Endothelial cell of umbilical vein (primary cell): Measurements from ENCODE around the gene NRCAM. TPM values are rescaled to one million over a fixed set of nuclear protein-coding genes. Genes with fewer than 3 reads are reported as not detected.
"Not testable (repeated sequence)": the region's sequence is repeated elsewhere in the genome, so short reads cannot be mapped to it uniquely, and the experiment has no call there.

ENCODE experiments used
- BruUV-seq: library from RNA; stranded (reverse); fragments of 400-500 nt; replicated peaks from 2 replicates; lab custom pipeline; 2021; lab: Mats Ljungman, UMichigan
- CTCF ChIA-PET: fragments of 300-600, 350-600 bp; sonication (Branson Sonifier 250); formaldehyde crosslinking; loops from one replicate; lab custom pipeline; 2021; ENCODE audit warnings: antibody characterized with exemption, inconsistent platforms; lab: Charles Lee
- POLR2A ChIA-PET: fragments of 300-600, 350-600 bp; sonication (Branson Sonifier 250); formaldehyde crosslinking; loops from one replicate; lab custom pipeline; 2021; ENCODE audit warnings: antibody characterized with exemption, inconsistent platforms; lab: Charles Lee
- DNase-seq: peaks from one replicate; pipeline ENCODE4 v3.0.0-alpha.2; 2011; ENCODE audit warnings: low read depth, low spot score
- FAIRE-seq: peaks from 2 replicates; lab custom pipeline; 2011; peaks lifted over from hg19 to GRCh38; lab: Jason Lieb, UNC
- H2AFZ ChIP-seq: 2 replicates; pipeline ENCODE4 v1.6.0; 2012; ENCODE audit warnings: low read depth, low read length, control low read depth, inconsistent platforms
- H3K27ac ChIP-seq: 2 replicates; pipeline ENCODE4 v1.5.1; 2011; ENCODE audit warnings: low read depth, mild to moderate bottlenecking, control low read depth, low read length, moderate library complexity; ENCODE audit not compliant: insufficient read depth
- H3K27me3 ChIP-seq, 2 experiments: 2 replicates each; pipeline versions ENCODE4 v1.6.0 to v1.6.1; 2011; ENCODE audit warnings: low read length in 2 of 2, mixed read lengths in 1 of 2; ENCODE audit not compliant: control insufficient read depth in 2 of 2, insufficient read depth in 2 of 2
- H3K36me3 ChIP-seq, 2 experiments: 2 replicates in 1 of 2; 3 replicates in 1 of 2; pipeline ENCODE4 v1.5.1; 2011; ENCODE audit warnings: low read length in 2 of 2, mild to moderate bottlenecking in 1 of 2, moderate library complexity in 1 of 2; ENCODE audit not compliant: control insufficient read depth in 2 of 2, insufficient read depth in 2 of 2; ENCODE audit errors: extremely low read depth in 1 of 2
- H3K4me1 ChIP-seq: 3 replicates; pipeline ENCODE4 v1.5.1; 2011; ENCODE audit warnings: mild to moderate bottlenecking, low read length; ENCODE audit not compliant: control insufficient read depth, insufficient read depth; ENCODE audit errors: extremely low read depth
- H3K4me2 ChIP-seq: 2 replicates; pipeline ENCODE4 v1.6.1; 2011; ENCODE audit warnings: low read length, control low read depth, mixed read lengths; ENCODE audit not compliant: insufficient read depth
- H3K4me3 ChIP-seq, 3 experiments: fragments of 200-600 bp in 1 of 3; sonication (generic), shearing (Covaris generic) in 1 of 3; replicated peaks in 1 of 3; 2 replicates each; pipeline ENCODE4 v1.5.1; 2011 to 2016; ENCODE audit warnings: control low read depth in 3 of 3, low read length in 3 of 3, mild to moderate bottlenecking in 2 of 3, inconsistent platforms in 1 of 3, low read depth in 1 of 3, moderate library complexity in 1 of 3; ENCODE audit not compliant: insufficient read depth in 1 of 3
- H3K79me2 ChIP-seq: 2 replicates; pipeline ENCODE4 v1.6.0; 2012; ENCODE audit warnings: low read length, inconsistent platforms; ENCODE audit not compliant: control insufficient read depth, insufficient read depth
- H3K9ac ChIP-seq: replicated peaks from 2 replicates; pipeline ENCODE3; 2011; ENCODE audit warnings: low read length, control low read depth; ENCODE audit not compliant: insufficient read depth; ENCODE audit errors: extremely low read depth
- H3K9me1 ChIP-seq: replicated peaks from 3 replicates; pipeline ENCODE4 v1.6.0; 2011; ENCODE audit warnings: mild to moderate bottlenecking, low read length; ENCODE audit not compliant: control insufficient read depth, insufficient read depth; ENCODE audit errors: extremely low read depth
- H3K9me3 ChIP-seq: replicated peaks from 2 replicates; pipeline ENCODE4 v1.5.1; 2012; ENCODE audit warnings: low read length, inconsistent platforms; ENCODE audit not compliant: control insufficient read depth, insufficient read depth
- H4K20me1 ChIP-seq: replicated peaks from 2 replicates; pipeline ENCODE3; 2011; ENCODE audit warnings: mild to moderate bottlenecking, low read length; ENCODE audit not compliant: control insufficient read depth, insufficient read depth; ENCODE audit errors: extremely low read depth
- EZH2 ChIP-seq: IDR thresholded peaks from 2 replicates; pipeline ENCODE4 v1.6.1; 2012; ENCODE audit warnings: borderline replicate concordance, low read depth, mild to moderate bottlenecking, moderate library complexity, low read length, inconsistent platforms; ENCODE audit not compliant: severe bottlenecking
- FOS ChIP-seq: IDR thresholded peaks from 2 replicates; pipeline ENCODE4 v1.6.1; 2011; ENCODE audit warnings: mild to moderate bottlenecking, low read length, moderate library complexity, borderline replicate concordance; ENCODE audit not compliant: insufficient read depth
- GATA2 ChIP-seq: IDR thresholded peaks from 2 replicates; pipeline ENCODE4 v1.7.0; 2011; ENCODE audit warnings: low read depth, mild to moderate bottlenecking, moderate library complexity, mixed read lengths, low read length; ENCODE audit not compliant: insufficient read length, insufficient read depth
- JUN ChIP-seq: IDR thresholded peaks from 2 replicates; pipeline ENCODE4 v1.6.1; 2011; ENCODE audit warnings: borderline replicate concordance, low read depth; ENCODE audit not compliant: insufficient read length, insufficient read depth
- MYC ChIP-seq: IDR thresholded peaks from one replicate; pipeline ENCODE4 v1.6.1; 2011; ENCODE audit warnings: mild to moderate bottlenecking, low read depth, low read length
- POLR2A ChIP-seq: IDR thresholded peaks from 2 replicates; pipeline ENCODE4 v1.6.1; 2012; ENCODE audit warnings: low read depth, mild to moderate bottlenecking, control low read depth, low read length
- POLR2AphosphoS5 ChIP-seq: IDR thresholded peaks from 2 replicates; pipeline ENCODE4 v1.6.1; 2012; ENCODE audit warnings: low read depth, mild to moderate bottlenecking, control low read depth, low read length, moderate library complexity; ENCODE audit not compliant: insufficient read depth
- dilution Hi-C: fragments of 300-500 bp; cut with MboI; formaldehyde crosslinking; loops from one replicate; pipeline ENCODE4 v1.15.0; 2019; ENCODE audit warnings: low sequenced_read_pairs; ENCODE audit not compliant: extremely low pct_ligation_motif_present
- intact Hi-C: fragments of 100-400 bp; cut with micrococcal nuclease; formaldehyde crosslinking; loops from one replicate; pipeline ENCODE4 v1.10.0; 2022
- polyA plus RNA-seq, 4 experiments: library from polyadenylated mRNA; depleted of rRNA in 3 of 4; stranded (reverse) in 3 of 4; unstranded in 1 of 4; fragments of >200 nt; gene quantifications; 2 replicates each; pipeline versions ENCODE4 v1.2.1 to v1.2.3, GENCODE V29; 2011 to 2012; ENCODE audit warnings: missing spikeins in 1 of 4
- total RNA-seq: library from RNA; stranded (reverse); gene quantifications from 2 replicates; pipeline ENCODE4 v1.2.3, GENCODE V29; 2021
- TF ChIP-seq, protein P1 (sequence below), 2 donors: IDR thresholded peaks; 1 replicate in 1 of 2; 2 replicates in 1 of 2; pipeline ENCODE4 v1.5.1; 2011; ENCODE audit warnings: low read length in 2 of 2, mild to moderate bottlenecking in 2 of 2, moderate library complexity in 2 of 2, control low read depth in 1 of 2, inconsistent platforms in 1 of 2, low read depth in 1 of 2; ENCODE audit not compliant: insufficient read depth in 1 of 2; ENCODE audit errors: extremely low read depth in 1 of 2
- TF ChIP-seq, protein P2 (sequence below): IDR thresholded peaks from 2 replicates; pipeline ENCODE4 v1.6.1; 2011; ENCODE audit not compliant: insufficient read depth, insufficient read length

NRCAM gene
- total and polyA plus RNA-seq, 2 donors (not counting 3 experiments of a cell fraction or from before 2014, with no cell fraction given): 26.0 to 47.6 TPM

DNA sequence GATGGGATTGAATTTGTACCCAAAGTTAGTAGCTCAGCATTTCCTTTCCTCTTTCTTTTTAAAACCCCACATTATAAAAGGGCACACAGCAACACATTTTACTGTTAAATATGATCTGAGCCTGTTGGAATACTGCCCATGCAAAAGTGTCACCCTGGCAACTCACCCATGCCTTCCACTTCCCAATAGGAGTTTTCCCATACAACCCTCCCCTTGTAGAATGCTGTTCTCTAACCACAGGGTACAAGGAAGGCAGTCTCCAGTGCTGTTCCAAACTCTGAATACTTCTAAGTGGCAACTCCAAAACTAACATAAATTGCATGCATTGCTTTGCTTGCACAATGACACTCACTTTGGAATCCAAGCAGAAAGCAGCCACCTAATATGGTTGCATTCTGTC lies 60.8 kb downstream of the NRCAM start:
- CTCF ChIA-PET: interaction anchor here (0.9 kb wide), 1 partner anchor 102 kb away, joined by 3 read pairs; no protein-coding TSS in a partner anchor
- H3K4me1 ChIP-seq: no peaks in the 10 kb centered on the region

GRCh38 chr7:108393097-108393496 lies 63.1 kb downstream of the NRCAM start:
- H3K9me1 ChIP-seq, H3K4me3 ChIP-seq, CTCF ChIA-PET, POLR2A ChIA-PET, H4K20me1 ChIP-seq, H2AFZ ChIP-seq, H3K9ac ChIP-seq, BruUV-seq, H3K79me2 ChIP-seq, H3K36me3 ChIP-seq, H3K9me3 ChIP-seq, H3K27ac ChIP-seq, H3K27me3 ChIP-seq, FAIRE-seq, H3K4me2 ChIP-seq, dilution Hi-C loops, H3K4me1 ChIP-seq, DNase-seq, intact Hi-C loops: not testable (repeated sequence)

More for the DNA sequence above, 60.8 kb downstream of the NRCAM start:
- POLR2A ChIA-PET: no interaction called here
- Histone ChIP-seq H4K20me1 (no peaks in the 10 kb centered on the region), H3K79me2 (peaks cover 7% of the 10 kb centered on the region), H3K27ac (no peak overlapping the region), H3K4me2 (no peak overlapping the region), H3K9me1 (no peaks in the 10 kb centered on the region), H2AFZ (no peak overlapping the region), H3K9ac (no peak overlapping the region), H3K27me3 (no peaks in the 10 kb centered on the region), H3K9me3 (no peaks in the 10 kb centered on the region), H3K4me3 (no peak overlapping the region), H3K36me3 (peaks cover 0 to 4% of the 10 kb centered on the region in 2 experiments)
- dilution Hi-C loops: no loop called here
- no peak for TF ChIP-seq JUN
- no peak for TF ChIP-seq MYC
- no peak for TF ChIP-seq POLR2A
- no peak for TF ChIP-seq EZH2
- TF ChIP-seq POLR2AphosphoS5: no peak
- TF ChIP-seq FOS: no peak
- TF ChIP-seq GATA2: no peak
- TF ChIP-seq, protein P1, sequence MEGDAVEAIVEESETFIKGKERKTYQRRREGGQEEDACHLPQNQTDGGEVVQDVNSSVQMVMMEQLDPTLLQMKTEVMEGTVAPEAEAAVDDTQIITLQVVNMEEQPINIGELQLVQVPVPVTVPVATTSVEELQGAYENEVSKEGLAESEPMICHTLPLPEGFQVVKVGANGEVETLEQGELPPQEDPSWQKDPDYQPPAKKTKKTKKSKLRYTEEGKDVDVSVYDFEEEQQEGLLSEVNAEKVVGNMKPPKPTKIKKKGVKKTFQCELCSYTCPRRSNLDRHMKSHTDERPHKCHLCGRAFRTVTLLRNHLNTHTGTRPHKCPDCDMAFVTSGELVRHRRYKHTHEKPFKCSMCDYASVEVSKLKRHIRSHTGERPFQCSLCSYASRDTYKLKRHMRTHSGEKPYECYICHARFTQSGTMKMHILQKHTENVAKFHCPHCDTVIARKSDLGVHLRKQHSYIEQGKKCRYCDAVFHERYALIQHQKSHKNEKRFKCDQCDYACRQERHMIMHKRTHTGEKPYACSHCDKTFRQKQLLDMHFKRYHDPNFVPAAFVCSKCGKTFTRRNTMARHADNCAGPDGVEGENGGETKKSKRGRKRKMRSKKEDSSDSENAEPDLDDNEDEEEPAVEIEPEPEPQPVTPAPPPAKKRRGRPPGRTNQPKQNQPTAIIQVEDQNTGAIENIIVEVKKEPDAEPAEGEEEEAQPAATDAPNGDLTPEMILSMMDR (IDR thresholded peaks at IDR 0.05; ENCODE audit: extremely low read depth in 1 of 2, insufficient read depth in 1 of 2, low read depth in 1 of 2, low read length in 2 of 2): no peak
- TF ChIP-seq, protein P2, sequence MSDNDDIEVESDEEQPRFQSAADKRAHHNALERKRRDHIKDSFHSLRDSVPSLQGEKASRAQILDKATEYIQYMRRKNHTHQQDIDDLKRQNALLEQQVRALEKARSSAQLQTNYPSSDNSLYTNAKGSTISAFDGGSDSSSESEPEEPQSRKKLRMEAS: no peak
- FAIRE-seq: no peak
- intact Hi-C loops: no loop called here
- DNase-seq: no peak
- no TSS peak for BruUV-seq

- not testable (repeated sequence) for FAIRE-seq
These were observed 68.5 kb downstream of the NRCAM start for GRCh38 chr7:108387686-108388085.

More at GRCh38 chr7:108387686-108388085, 68.5 kb downstream of the NRCAM start:
- H3K9ac ChIP-seq, intact Hi-C loops, H3K4me1 ChIP-seq, H3K27ac ChIP-seq, H3K9me1 ChIP-seq, dilution Hi-C loops, BruUV-seq, H3K4me2 ChIP-seq, H3K27me3 ChIP-seq, DNase-seq, H3K9me3 ChIP-seq, H2AFZ ChIP-seq, POLR2A ChIA-PET, H3K4me3 ChIP-seq, H4K20me1 ChIP-seq, H3K36me3 ChIP-seq, CTCF ChIA-PET: not testable (repeated sequence)
- peaks cover 13% of the 10 kb centered on the region for H3K79me2 ChIP-seq
